Measurements from ENCODE around the gene OR4N2. TPM values are rescaled to one million over a fixed set of nuclear protein-coding genes. Genes with fewer than 3 reads are reported as not detected.
A peak's percentile ranks its signal among the peaks of the same experiment; 100 is the strongest.
"Not testable (repeated sequence)": the region's sequence is repeated elsewhere in the genome, so short reads cannot be mapped to it uniquely, and the experiment has no call there.

OR4N2 gene
- total RNA-seq, 1 donor from 2014 or later = not detected

DNA sequence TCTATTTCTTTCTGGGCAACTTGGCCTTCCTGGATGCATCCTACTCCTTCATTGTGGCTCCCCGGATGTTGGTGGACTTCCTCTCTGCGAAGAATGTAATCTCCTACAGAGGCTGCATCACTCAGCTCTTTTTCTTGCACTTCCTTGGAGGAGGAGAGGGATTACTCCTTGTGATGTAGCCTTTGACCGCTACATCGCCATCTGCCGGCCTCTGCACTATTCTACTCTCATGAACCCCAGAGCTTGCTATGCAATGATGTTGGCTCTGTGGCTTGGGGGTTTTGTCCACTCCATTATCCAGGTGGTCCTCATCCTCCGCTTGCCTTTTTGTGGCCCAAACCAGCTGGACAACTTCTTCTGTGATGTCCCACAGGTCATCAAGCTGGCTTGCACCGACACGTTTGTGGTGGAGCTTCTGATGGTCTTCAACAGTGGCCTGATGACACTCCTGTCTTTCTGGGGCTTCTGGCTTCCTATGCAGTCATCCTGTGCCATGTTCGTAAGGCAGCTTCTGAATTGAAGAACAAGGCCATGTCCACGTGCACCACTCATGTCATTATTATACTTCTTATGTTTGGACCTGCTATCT is 7.0 kb upstream of the OR4N2 start:
- not testable (repeated sequence) for H3K36me3 Mint-ChIP-seq (ENCODE audit: insufficient read depth); H3K27ac Mint-ChIP-seq; DNase-seq (ENCODE audit: low spot score, unreplicated experiment); H3K4me1 Mint-ChIP-seq (ENCODE audit: low read depth); H3K4me3 Mint-ChIP-seq (ENCODE audit: low read depth); H3K27me3 Mint-ChIP-seq
- H3K9me3 Mint-ChIP-seq (ENCODE audit: low read depth) = peaks cover 26% of the 10 kb centered on the region

DNA sequence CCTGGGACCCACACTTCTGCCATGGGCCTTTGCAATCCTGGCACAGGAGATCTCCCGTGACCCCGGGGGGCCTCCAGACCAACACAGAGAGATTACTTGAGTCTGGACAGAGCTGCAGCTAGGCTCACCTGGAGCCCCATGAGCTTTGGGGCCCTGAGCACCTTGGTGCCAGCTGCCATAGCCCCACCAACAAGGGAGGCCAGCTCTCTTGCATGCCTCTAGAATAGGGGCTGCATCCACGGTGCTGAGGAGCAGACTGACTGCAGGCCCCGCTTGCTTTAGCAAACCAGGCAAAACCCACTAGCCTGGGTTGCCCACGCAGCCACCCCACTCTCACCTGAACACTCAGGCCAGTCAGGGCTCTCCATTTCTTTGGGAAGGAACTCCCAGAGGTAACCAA is 3.7 kb upstream of the OR4N2 start:
- H3K27ac Mint-ChIP-seq = no peak overlapping the region
- peaks cover 29% of the 10 kb centered on the region for H3K9me3 Mint-ChIP-seq (ENCODE audit: low read depth)
- no peaks in the 10 kb centered on the region for H3K36me3 Mint-ChIP-seq (ENCODE audit: insufficient read depth)
- H3K27me3 Mint-ChIP-seq = no peaks in the 10 kb centered on the region
- no peak overlapping the region for H3K4me3 Mint-ChIP-seq (ENCODE audit: low read depth)
- no peak for TF ChIP-seq CTCF (IDR thresholded peaks at IDR 0.05; ENCODE audit: unreplicated experiment)
- no peak for DNase-seq (ENCODE audit: low spot score, unreplicated experiment)
- H3K4me1 Mint-ChIP-seq (ENCODE audit: low read depth) = no peaks in the 10 kb centered on the region

DNA sequence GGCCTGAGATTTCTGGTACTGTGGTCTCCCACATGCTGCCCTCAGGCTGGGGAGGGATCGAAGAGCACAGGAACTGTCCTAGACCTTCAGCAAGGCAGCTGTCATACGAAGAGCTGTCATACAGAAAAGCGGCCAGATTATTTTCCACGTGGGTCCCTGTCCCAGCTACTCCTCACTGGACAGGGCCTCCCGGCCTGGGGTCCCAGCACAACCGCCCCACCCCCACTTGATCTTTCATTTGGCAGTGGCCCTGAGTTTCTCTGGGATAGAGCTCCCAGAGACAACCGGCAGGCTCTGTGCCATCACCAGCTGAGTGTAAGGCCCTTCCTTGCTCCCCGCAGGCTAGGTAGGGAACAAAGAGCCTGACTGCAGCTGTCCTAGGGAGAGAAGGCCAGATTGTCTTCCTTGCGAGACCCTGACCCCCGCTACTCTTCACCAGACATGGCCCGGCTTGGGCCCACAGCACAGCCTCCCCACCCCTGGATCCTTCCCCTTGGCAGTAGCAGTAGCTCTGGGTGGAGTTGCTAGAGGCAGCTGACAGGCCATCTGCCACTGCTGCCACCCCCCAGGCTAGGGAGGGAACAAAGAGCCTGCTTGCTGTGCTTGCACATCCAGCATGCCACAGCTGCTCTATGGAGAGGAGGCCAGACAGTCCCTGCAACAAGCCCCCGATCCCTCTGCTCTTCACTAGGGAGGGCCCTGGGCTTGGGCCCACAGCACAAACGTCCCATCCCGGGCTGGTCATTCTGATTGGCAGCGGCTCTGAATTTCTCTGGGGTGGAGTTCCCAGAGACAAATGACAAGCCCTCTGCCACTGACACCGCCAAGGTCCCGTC is 3.1 kb upstream of the OR4N2 start:
- H3K27me3 Mint-ChIP-seq = no peaks in the 10 kb centered on the region
- peak; percentile 10 for DNase-seq (ENCODE audit: low spot score, unreplicated experiment)
- peaks cover 29% of the 10 kb centered on the region for H3K9me3 Mint-ChIP-seq (ENCODE audit: low read depth)
- TF ChIP-seq CTCF (IDR thresholded peaks at IDR 0.05; ENCODE audit: unreplicated experiment) = no peak
- no peak overlapping the region for H3K4me3 Mint-ChIP-seq (ENCODE audit: low read depth)
- H3K27ac Mint-ChIP-seq = no peak overlapping the region
- H3K36me3 Mint-ChIP-seq (ENCODE audit: insufficient read depth) = no peaks in the 10 kb centered on the region
- H3K4me1 Mint-ChIP-seq (ENCODE audit: low read depth) = no peaks in the 10 kb centered on the region

- H3K27me3 Mint-ChIP-seq = no peaks in the 10 kb centered on the region
- H3K4me3 Mint-ChIP-seq (ENCODE audit: low read depth) = no peak overlapping the region
- no peak for TF ChIP-seq CTCF (IDR thresholded peaks at IDR 0.05; ENCODE audit: unreplicated experiment)
- DNase-seq (ENCODE audit: low spot score, unreplicated experiment) = no peak
- no peaks in the 10 kb centered on the region for H3K4me1 Mint-ChIP-seq (ENCODE audit: low read depth)
- H3K9me3 Mint-ChIP-seq (ENCODE audit: low read depth) = peaks cover 29% of the 10 kb centered on the region
- H3K36me3 Mint-ChIP-seq (ENCODE audit: insufficient read depth) = no peaks in the 10 kb centered on the region
- H3K27ac Mint-ChIP-seq = no peak overlapping the region
These were observed 2.5 kb upstream of the OR4N2 start for GRCh38 chr14:19801118-19801464.

DNA sequence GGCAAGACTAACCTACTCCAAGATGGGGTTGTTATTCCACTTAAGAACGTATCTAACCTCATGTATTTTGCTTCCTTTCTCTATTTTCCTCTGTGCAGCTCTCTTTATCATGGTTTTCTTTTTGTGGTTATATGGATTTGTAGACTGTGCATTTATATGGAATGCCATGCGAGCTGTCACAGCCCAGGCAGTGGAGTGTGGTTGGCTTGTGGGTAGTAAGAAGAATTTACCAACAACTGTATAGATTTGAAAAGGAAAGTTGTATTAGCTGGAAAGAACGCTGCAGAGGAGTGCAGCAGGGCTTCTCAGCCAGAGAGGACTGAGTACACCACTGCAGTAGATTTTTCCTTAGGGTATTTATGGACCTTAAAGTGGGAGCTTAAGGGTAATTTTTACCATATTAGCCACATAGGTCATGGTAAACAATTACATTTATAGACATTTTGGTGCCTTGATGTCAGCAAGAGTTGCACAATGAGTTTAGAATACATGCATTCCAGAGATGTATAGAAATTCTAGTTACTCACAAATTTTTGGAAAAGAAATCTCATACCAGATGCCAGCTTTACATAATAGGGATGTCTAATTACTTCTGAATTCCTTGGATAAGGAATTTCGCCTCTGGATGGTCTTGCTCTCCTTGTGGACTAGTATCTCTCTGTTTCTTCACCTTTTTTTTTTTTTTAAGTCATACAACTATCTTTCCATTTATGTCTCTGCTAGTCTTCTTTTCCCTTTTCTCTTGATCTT is 9.8 kb downstream of the OR4N2 start:
- H3K4me1 Mint-ChIP-seq (ENCODE audit: low read depth); H3K36me3 Mint-ChIP-seq (ENCODE audit: insufficient read depth); DNase-seq (ENCODE audit: low spot score, unreplicated experiment); H3K27me3 Mint-ChIP-seq; H3K27ac Mint-ChIP-seq; H3K4me3 Mint-ChIP-seq (ENCODE audit: low read depth): not testable (repeated sequence)
- H3K9me3 Mint-ChIP-seq (ENCODE audit: low read depth) = peaks cover 35% of the 10 kb centered on the region

DNA sequence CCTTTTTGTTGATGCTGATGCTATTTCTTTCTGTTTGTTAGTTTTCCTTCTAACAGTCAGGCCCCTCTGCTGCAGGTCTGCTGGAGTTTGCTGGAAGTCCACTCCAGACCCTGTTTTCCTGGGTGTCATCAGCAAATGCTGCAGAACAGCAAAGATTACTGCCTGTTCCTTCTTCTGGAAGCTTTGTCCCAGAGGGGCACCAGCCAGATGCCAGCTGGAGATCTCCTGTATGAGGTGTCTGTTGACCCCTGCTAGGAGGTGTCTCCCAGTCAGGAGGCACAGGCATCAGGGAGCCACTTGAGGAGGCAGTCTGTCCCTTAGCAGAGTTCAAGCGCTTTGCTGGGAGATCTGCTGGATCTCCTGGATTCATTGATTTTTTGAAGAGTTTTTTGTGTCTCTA is 16.3 kb downstream of the OR4N2 start:
- H3K27ac Mint-ChIP-seq; H3K36me3 Mint-ChIP-seq (ENCODE audit: insufficient read depth); H3K27me3 Mint-ChIP-seq; DNase-seq (ENCODE audit: low spot score, unreplicated experiment); H3K4me3 Mint-ChIP-seq (ENCODE audit: low read depth); H3K4me1 Mint-ChIP-seq (ENCODE audit: low read depth): not testable (repeated sequence)
- H3K9me3 Mint-ChIP-seq (ENCODE audit: low read depth) = peaks cover 15% of the 10 kb centered on the region

GRCh38 chr14:19821016-19821415 is 17.4 kb downstream of the OR4N2 start:
- not testable (repeated sequence) for H3K4me3 Mint-ChIP-seq (ENCODE audit: low read depth); H3K4me1 Mint-ChIP-seq (ENCODE audit: low read depth); DNase-seq (ENCODE audit: low spot score, unreplicated experiment); H3K36me3 Mint-ChIP-seq (ENCODE audit: insufficient read depth); H3K27me3 Mint-ChIP-seq; H3K27ac Mint-ChIP-seq
- H3K9me3 Mint-ChIP-seq (ENCODE audit: low read depth) = peaks cover 15% of the 10 kb centered on the region

Measured in progenitor cell of endocrine pancreas (in vitro differentiated cells).